Stimulated activated naive CD8-positive, alpha-beta T cell treated with anti-CD3 and anti-CD28 coated beads, Interleukin-15, Interleukin-2, amounts not matched to agents 100 ng/mL and 50 ng/mL, for 24 hours (primary cell): Measurements from ENCODE around the gene CLIC1.

ENCODE experiments used
- H3K27ac Mint-ChIP-seq: one replicate; pipeline ENCODE4 v1.8.0; 2021; ENCODE audit warnings: mild to moderate bottlenecking, mixed read lengths
- H3K27me3 Mint-ChIP-seq: one replicate; pipeline ENCODE4 v1.8.0; 2021; ENCODE audit warnings: mixed read lengths
- H3K36me3 Mint-ChIP-seq: one replicate; pipeline ENCODE4 v1.8.0; 2021; ENCODE audit warnings: low read depth, mixed read lengths
- H3K4me1 Mint-ChIP-seq: one replicate; pipeline ENCODE4 v1.8.0; 2021; ENCODE audit warnings: low read depth, mixed read lengths
- H3K4me3 Mint-ChIP-seq: one replicate; pipeline ENCODE4 v1.8.0; 2021; ENCODE audit warnings: mild to moderate bottlenecking, mixed read lengths
- H3K9me3 Mint-ChIP-seq: one replicate; pipeline ENCODE4 v1.8.0; 2021; ENCODE audit warnings: mixed read lengths

CLIC1 gene

DNA sequence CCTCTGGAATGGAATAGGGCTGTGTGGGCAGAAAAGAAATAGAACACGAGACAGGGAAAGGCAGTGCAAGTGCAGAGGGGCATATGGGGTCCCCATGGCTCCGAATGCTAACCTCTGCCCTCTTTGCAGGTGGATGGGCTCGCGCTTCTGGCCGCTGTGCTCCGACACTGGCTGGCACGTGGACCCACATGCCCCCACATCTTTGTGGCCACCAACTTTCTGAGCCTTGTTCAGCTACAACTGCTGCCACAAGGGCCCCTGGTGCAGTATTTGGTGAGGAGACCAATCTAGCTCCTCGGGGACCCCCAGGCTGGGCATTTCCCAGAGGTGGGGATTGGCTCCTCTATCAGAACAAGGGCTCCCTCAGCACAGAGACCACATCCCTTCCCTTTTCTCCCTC lies 25.0 kb upstream of the CLIC1 start:
- no peak overlapping the region for H3K27ac Mint-ChIP-seq
- H3K27me3 Mint-ChIP-seq: no peaks in the 10 kb centered on the region
- no peak overlapping the region for H3K4me3 Mint-ChIP-seq
- peaks cover 59% of the 10 kb centered on the region for H3K36me3 Mint-ChIP-seq
- no peaks in the 10 kb centered on the region for H3K9me3 Mint-ChIP-seq
- H3K4me1 Mint-ChIP-seq: peaks cover 4% of the 10 kb centered on the region

DNA sequence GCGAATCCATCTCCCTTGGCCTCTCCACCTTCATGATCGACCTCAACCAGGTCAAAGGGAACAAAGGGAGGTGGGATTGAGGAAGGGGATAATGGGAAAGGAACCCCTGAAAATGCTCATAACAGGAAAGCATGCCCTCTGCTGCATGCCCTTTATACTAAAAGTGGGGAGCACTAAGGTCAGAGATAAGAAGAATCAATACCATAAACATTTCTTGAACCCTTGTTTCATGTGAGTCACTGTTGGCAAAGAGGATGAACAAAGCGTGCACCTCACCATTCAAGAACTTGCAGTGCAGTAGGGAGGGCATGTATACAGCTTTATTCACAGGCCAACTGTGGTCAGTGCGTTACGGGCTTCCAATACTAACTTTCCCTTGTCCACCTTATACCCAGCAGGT lies 24.5 kb upstream of the CLIC1 start:
- Mint-ChIP-seq H3K4me1 (peaks cover 4% of the 10 kb centered on the region), H3K9me3 (no peaks in the 10 kb centered on the region), H3K4me3 (no peak overlapping the region), H3K27me3 (no peaks in the 10 kb centered on the region), H3K27ac (no peak overlapping the region), H3K36me3 (peaks cover 59% of the 10 kb centered on the region)

DNA sequence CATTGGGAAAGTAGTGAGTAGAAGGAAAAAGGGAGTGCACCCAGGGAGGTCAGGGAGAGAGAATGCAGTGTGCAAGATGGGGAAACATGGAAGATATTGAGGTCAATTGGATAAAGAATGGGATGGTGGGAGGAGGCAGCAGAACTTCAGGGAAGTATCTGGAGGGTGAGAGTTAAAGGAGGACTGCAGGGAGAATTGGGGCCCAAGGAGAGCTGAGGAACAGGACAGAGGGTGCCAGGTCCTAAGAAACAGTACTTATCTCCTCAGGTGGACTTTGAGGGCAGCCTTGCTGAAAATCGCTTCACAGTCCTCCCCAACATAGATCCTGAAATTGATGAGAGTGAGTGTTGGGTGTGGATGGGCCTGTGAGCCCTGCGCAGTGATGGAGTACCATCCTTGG lies 22.0 kb upstream of the CLIC1 start:
- Mint-ChIP-seq H3K27me3 (no peaks in the 10 kb centered on the region), H3K36me3 (peaks cover 47% of the 10 kb centered on the region), H3K9me3 (no peaks in the 10 kb centered on the region), H3K4me1 (no peaks in the 10 kb centered on the region), H3K27ac (no peak overlapping the region), H3K4me3 (no peak overlapping the region)

DNA sequence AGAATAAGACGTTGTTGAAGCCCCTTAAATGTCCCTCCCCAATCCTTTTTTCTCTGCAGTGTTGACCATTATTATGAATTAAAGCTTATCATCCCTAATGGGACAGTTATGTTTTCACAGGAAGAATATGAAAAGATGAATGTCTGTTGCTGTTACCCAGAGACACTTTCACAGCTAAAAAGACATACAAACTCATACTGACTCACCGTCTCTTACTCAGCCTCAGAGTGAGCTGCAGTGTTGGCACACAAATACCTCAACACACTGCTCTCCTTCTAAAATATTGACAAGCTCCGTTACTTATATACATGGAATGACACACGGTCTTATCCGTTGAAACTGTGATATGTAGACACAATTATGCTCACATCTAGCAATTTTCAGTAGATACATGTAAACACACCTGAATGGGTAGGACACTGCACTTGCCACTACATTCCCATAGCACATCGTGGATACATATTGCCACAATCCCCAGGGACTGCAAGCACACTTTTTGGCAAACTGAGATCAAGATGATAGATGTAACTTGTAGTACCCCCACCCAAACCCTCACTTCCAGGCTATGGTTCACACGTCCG lies 16.5 kb upstream of the CLIC1 start:
- Mint-ChIP-seq H3K36me3 (peaks cover 26% of the 10 kb centered on the region), H3K4me3 (no peak overlapping the region), H3K9me3 (no peaks in the 10 kb centered on the region), H3K27me3 (no peaks in the 10 kb centered on the region), H3K4me1 (no peaks in the 10 kb centered on the region), H3K27ac (no peak overlapping the region)

DNA sequence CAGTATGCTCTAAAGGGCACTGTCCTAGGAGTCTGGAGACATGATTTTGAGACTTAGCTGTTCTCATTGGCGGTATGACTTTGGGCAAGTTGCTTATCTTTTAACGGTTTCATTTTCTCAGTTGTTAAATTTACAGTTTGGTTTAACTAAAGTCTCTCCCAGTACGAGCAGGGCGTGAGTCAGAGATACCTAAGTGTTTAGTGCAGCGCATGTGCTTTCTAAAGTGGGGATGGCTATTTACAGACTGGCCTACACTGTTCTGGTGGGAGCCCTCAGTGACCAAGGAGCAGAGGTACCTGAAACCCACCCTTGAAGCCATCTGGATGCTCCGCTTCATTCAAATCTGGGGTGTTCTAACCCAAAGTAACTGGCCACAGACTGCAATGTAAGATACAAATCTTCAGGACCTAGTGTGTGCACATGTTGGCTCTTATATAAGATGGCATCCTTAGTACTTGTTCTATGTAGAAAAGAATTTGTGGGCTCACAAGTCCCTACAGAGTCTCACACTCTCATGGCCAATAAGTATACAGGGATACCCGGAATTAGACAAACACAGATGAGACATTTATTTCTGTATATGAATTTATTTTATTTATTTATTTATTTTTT lies 14.2 kb upstream of the CLIC1 start:
- Mint-ChIP-seq H3K9me3 (no peaks in the 10 kb centered on the region), H3K36me3 (peaks cover 43% of the 10 kb centered on the region), H3K27me3 (no peaks in the 10 kb centered on the region)

DNA sequence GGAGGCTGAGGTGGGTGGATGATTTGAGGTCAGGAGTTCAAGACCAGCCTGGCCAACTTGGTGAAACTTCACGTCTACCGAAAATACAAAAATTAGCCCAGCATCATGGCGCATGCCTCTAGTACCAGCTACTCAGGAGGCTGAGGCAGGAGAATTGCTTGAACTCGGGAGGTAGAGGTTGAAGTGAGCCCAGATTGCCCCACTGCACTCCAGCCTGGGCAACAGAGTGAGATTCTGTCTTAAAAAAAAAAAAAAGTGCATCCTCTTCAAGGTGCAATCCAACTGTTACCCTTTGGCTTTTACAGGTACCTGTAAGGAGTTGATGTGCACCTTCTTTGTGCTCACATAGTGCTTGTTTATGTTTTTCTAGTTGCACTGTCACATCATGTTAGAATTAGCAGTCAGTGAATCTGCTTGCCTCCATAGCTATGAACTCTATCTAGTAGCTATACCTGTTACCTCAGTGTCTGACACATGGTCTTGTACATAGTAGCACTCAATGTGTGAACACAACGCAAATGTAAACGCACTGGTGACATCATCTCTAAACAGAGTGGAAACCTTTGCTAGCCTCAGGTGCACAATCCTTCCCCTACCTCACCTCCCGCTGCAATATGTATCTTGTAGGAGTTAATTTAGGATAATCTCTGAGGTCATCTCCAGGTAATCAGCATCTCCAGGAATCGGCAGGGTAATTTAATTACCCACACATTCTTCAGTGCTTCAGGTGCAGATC lies 13.1 kb upstream of the CLIC1 start:
- H3K36me3 Mint-ChIP-seq: peaks cover 51% of the 10 kb centered on the region
- no peaks in the 10 kb centered on the region for H3K9me3 Mint-ChIP-seq
- no peaks in the 10 kb centered on the region for H3K27me3 Mint-ChIP-seq
- no peaks in the 10 kb centered on the region for H3K4me1 Mint-ChIP-seq
- H3K27ac Mint-ChIP-seq: no peak overlapping the region
- H3K4me3 Mint-ChIP-seq: no peak overlapping the region

More for the DNA sequence above, 14.2 kb upstream of the CLIC1 start:
- Mint-ChIP-seq H3K27ac (no peak overlapping the region), H3K4me3 (no peak overlapping the region), H3K4me1 (no peaks in the 10 kb centered on the region)

DNA sequence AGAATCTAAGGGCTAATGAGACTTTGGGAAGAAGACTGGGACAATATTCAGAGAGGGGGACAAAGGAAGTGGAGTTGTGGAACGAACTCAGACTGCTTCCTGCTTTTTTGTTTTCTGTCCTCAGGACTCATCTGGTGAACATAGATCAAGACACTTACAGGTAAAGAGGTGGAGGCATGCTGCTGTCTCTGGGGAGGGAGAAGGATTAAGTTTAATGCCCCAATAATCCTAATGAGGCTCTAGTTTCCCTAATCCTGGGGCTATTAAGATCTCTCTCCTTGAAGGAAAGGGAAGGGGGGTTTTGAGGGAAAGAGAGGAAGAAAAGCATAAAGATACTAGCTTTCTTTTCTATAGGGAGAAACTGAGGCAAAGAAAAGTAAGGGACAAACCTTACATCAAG lies 8.1 kb upstream of the CLIC1 start:
- Mint-ChIP-seq H3K4me1 (peaks cover 24% of the 10 kb centered on the region), H3K36me3 (peaks cover 81% of the 10 kb centered on the region), H3K27me3 (no peaks in the 10 kb centered on the region), H3K9me3 (no peaks in the 10 kb centered on the region), H3K27ac (no peak overlapping the region), H3K4me3 (no peak overlapping the region)

DNA sequence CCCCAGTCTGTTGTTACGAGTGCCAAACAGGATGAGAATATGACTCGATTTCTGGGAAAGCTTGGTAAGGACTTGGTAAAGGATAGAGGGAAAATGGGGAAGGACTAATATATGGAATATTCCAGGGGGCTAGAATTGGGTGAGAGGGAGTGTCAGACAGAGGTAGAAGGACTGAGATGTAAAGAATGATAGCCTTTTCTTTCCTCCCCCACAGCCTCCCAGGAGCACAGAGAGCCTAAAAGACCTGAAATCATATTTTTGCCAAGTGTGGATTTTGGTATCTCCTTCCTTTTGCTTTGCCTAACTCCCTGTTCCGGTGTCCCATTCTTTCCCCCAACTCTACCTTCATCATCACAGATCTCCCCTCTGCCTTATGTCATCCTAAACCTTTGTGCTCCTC lies 6.6 kb upstream of the CLIC1 start:
- no peaks in the 10 kb centered on the region for H3K9me3 Mint-ChIP-seq
- peaks cover 40% of the 10 kb centered on the region for H3K4me1 Mint-ChIP-seq
- H3K36me3 Mint-ChIP-seq: peaks cover 71% of the 10 kb centered on the region
- H3K27ac Mint-ChIP-seq: no peak overlapping the region
- no peak overlapping the region for H3K4me3 Mint-ChIP-seq
- H3K27me3 Mint-ChIP-seq: no peaks in the 10 kb centered on the region

DNA sequence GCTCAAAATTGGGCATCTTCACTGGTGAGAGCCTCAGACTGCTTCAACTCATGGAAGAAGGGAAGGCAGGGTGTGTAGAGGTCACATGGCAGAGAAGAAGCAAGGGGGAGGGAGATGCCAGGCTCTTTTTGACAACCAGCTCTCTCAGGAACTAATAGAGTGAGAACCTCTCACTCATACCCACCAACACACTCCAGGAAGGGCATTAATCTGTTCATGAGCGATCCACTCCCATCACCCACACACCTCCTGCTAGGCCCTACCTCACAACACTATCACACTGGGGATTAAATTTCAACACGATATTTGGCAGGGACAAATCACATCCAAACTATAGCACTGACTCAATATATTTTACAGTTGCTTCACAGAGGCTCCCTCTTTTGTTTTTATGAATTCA lies 5.5 kb upstream of the CLIC1 start:
- H3K27me3 Mint-ChIP-seq: no peaks in the 10 kb centered on the region
- peak overlapping the region; percentile 75 for H3K27ac Mint-ChIP-seq
- peaks cover 50% of the 10 kb centered on the region for H3K4me1 Mint-ChIP-seq
- H3K9me3 Mint-ChIP-seq: no peaks in the 10 kb centered on the region
- peaks cover 60% of the 10 kb centered on the region for H3K36me3 Mint-ChIP-seq
- peak overlapping the region; percentile 96 for H3K4me3 Mint-ChIP-seq

DNA sequence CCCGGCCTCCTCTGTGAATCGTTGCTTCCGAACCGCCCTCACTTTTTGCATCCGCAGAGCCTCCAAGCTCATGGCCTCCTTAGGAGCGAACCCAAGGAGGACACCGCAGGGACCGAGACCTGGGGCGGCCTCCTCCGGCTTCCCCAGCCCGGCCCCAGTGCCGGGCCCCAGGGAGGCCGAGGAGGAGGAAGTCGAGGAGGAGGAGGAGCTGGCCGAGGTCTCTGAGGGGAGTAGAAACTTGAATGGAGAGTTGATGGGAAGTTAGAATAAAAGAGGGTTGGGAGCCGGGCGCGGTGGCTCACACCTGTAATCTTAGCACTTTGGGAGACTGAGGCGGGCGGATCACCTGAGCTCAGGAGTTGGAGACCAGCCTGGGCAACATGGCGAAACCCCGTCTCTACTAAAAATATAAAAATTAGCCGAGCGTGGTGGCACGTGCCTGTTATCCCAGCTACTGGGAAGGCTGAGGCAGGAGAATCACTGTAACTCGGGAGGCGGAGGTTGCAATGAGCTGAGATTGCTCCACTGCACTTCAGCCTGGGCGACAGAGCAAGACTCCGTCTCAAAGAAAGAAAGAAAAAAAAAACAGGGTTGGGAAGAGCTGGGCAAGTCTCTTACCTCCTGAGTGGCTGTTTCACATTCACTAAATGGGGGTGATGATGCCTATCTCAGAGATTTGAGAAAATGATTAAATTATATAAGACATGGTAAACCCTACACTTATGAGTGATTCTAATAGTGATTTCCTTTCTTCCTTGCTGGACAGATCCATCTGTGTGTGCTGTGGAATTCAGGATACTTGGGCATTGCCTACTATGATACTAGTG lies 4.3 kb upstream of the CLIC1 start:
- Mint-ChIP-seq H3K36me3 (peaks cover 58% of the 10 kb centered on the region), H3K4me3 (peak overlapping the region; percentile 96), H3K27ac (peak overlapping the region; percentile 94), H3K9me3 (no peaks in the 10 kb centered on the region), H3K4me1 (peaks cover 55% of the 10 kb centered on the region), H3K27me3 (no peaks in the 10 kb centered on the region)

DNA sequence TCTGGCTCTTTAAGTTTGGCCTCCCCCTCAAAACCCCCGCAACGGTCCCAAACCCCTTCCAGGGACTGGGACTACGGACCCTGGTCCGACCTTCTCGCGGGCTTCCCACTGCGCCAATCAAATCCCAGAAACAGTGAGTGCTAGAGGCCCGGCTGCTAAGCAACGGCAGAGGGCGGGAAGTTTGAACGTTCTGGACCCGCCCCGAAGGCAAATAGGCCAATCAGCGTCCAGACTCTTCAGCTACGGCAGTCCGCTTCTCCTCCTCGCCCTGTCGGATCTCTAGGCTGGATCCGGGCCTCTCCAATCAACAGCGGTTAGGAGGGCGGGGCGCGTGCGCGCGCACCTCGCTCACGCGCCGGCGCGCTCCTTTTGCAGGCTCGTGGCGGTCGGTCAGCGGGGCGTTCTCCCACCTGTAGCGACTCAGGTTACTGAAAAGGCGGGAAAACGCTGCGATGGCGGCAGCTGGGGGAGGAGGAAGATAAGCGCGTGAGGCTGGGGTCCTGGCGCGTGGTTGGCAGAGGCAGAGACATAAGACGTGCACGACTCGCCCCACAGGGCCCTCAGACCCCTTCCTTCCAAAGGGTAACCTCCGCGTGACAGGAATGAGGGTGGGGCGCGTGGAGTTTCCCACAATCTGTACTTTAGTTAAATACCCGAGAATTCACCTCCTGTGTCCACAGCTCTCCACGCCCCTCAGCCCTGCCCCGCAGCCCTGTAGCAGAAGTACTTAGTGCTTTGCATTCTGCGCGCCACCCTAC lies 3.5 kb upstream of the CLIC1 start, which contains the start of gene MSH5:
MSH5 (plus strand) TSS at position 367 of the 758 bp plus-strand sequence. CDS start 462 bp downstream, outside the sequence.
- Mint-ChIP-seq H3K36me3 (peaks cover 59% of the 10 kb centered on the region), H3K27me3 (no peaks in the 10 kb centered on the region), H3K4me1 (peaks cover 55% of the 10 kb centered on the region)

DNA sequence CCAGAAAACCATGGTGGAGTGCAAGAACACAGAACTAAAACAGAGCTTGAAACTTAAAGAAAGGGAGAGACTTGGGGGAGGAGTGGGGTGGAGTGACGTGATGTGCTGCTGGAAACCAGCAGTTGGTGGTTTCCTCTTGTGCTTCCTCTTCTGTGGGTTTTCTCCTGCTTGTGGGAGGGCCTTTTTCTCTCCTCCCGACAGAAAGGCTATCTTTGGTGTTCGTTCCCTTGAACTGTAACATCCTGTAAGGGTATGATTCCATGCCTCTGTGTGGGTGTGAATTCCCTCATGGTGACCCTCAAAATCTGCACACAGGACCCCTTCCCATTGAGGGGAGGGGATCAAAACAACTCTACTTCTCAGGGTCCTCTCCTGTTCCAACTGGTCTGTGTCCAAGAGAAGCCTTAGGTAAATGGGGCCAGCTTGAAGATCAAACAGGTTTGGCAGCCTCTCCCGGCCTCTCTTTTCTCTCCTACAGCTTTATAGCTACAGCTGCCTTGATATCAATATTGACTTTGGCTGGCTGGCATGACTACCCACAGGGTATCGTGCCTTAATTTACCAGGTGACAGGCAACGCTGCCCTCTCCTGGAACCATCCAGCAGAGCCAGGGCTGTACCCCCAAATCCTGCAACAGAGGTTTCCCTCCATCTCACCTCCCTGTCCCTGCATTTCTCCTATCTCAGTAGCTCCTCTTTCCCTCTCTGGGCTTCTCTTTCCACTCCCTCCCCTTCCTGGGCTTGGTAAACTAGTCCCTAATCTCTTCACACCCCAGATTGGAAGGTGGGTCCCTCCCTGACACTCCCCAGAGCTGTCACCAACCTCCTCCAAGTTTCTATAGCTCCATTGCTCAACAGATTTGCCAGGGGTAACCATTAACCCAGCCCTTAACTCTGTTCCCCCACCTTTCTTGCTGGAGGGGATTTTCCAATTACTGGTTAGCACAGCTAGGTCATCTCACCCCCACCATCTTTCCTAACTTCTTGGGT lies 2.0 kb upstream of the CLIC1 start:
- H3K9me3 Mint-ChIP-seq: no peaks in the 10 kb centered on the region
- no peaks in the 10 kb centered on the region for H3K27me3 Mint-ChIP-seq
- H3K4me3 Mint-ChIP-seq: peak overlapping the region; percentile 100
- peaks cover 68% of the 10 kb centered on the region for H3K4me1 Mint-ChIP-seq
- peaks cover 60% of the 10 kb centered on the region for H3K36me3 Mint-ChIP-seq
- peak overlapping the region; percentile 80 for H3K27ac Mint-ChIP-seq

More for the DNA sequence above, 3.5 kb upstream of the CLIC1 start, which contains the start of gene MSH5:
- H3K4me3 Mint-ChIP-seq: peak within 1 kb of the TSS; percentile 96
- H3K27ac Mint-ChIP-seq: peak within 1 kb of the TSS; percentile 94
- no peaks in the 10 kb centered on the region for H3K9me3 Mint-ChIP-seq

DNA sequence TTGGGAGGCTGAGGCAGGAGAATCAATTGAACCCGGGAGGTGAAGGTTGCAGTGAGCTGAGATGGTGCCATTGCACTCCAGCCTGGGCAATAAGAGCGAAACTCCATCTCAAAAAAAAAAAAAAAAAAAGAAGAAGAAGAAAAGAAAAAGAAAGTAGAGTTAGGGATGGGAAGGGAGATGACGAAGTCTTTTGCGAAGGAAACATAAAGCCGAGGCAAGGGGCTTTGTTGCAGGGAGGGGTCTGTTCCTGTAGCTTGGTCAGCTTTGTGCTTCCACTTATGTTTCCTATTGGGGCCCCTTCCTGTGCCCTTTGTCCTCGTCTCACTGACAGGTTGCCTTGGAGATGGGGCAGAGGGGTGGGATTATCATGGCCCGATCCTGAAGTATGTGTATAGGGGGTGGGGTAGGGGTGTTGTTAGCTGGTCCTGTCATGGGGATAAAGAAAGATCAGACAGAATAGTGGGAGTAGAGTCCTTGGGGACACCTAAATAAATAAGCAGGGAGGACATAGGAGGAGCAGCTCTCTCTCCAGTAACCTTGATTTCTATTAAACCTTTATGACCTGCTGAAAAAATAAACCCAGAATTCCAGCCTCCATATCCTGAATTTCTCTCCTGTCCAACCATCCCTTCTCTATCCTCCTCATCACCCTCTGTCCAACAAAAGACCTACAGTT lies 1.1 kb upstream of the CLIC1 start:
- H3K9me3 Mint-ChIP-seq: no peaks in the 10 kb centered on the region
- H3K27ac Mint-ChIP-seq: peak overlapping the region; percentile 80
- no peaks in the 10 kb centered on the region for H3K27me3 Mint-ChIP-seq
- H3K36me3 Mint-ChIP-seq: peaks cover 58% of the 10 kb centered on the region
- peaks cover 71% of the 10 kb centered on the region for H3K4me1 Mint-ChIP-seq
- peak overlapping the region; percentile 100 for H3K4me3 Mint-ChIP-seq
